ENCODE data around the gene ARHGEF33.

The ARHGEF33 gene

DNA sequence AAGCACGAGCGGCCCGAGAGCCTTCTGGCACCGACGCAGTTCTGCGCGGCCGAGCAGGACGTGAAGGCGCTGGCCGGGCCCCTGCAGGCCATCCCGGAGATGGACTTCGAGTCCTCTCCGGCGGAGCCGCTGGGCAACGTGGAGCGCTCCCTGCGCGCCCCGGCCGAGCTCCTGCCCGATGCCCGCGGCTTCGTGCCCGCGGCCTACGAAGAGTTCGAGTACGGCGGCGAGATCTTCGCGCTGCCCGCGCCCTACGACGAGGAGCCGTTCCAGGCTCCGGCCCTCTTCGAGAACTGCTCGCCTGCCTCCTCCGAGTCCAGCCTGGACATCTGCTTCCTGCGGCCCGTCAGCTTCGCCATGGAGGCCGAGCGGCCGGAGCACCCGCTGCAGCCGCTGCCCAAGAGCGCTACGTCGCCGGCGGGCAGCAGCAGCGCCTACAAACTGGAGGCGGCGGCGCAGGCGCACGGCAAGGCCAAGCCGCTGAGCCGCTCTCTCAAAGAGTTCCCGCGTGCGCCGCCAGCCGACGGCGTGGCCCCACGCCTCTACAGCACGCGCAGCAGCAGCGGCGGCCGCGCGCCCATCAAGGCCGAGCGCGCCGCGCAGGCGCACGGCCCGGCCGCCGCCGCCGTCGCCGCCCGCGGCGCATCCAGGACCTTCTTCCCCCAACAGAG lies 70.4 kb downstream of the ARHGEF33 start:
- DNase-seq (ENCODE audit: low read depth in 3 of 3) = peak; percentile 11 to 73 (median 41)

- no peak for DNase-seq (ENCODE audit: low read depth in 3 of 3)
These were observed 71.1 kb downstream of the ARHGEF33 start for GRCh38 chr2:38960609-38961320.

- no peak for DNase-seq (ENCODE audit: low read depth in 3 of 3)
These were observed 76.3 kb downstream of the ARHGEF33 start for GRCh38 chr2:38966006-38966405.

- DNase-seq (ENCODE audit: low read depth in 3 of 3) = no peak
These were observed 77.0 kb downstream of the ARHGEF33 start for GRCh38 chr2:38966678-38967077.

DNA sequence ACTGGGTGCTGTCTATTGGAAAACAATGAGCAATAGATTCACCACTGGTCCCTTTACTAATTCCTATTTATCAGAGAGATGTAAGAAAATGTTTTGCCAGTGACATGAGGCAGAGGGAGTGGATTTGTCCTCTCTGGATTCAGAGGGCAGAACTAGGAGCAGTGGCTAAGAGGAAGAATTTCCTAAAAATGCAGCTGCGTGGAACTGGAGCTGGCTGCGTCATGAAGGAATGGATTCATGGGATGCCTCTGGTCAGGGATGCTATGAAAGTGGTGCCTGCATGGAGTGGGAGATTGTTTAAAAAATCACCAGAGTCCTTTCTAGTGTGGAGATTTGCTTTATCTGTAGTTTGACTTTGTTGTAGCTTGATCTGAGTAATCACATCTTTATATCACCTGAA lies 78.3 kb downstream of the ARHGEF33 start:
- no peak for DNase-seq (ENCODE audit: low read depth in 3 of 3)

GRCh38 chr2:38971377-38971776 lies 81.7 kb downstream of the ARHGEF33 start:
- no peak for DNase-seq (ENCODE audit: low read depth in 3 of 3)

DNA sequence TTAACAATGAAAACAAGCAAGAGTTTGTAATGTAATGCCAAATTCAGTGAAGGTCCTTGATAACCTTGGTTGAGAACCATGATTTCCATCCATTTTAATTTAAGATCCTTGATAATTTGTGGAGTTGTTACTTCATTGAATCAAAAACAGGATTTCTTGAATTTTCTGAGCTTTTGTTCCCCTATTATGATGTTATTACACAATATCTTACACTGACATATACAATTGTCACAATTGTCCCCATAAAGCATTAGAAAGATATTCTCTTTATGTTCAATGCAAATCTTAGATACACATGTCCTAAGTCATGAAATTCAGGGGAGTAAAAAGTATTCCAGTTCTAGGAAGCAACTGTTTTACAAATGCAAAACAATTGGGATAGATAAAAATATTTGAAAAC lies 83.6 kb downstream of the ARHGEF33 start:
- DNase-seq (ENCODE audit: low read depth in 3 of 3) = no peak

DNA sequence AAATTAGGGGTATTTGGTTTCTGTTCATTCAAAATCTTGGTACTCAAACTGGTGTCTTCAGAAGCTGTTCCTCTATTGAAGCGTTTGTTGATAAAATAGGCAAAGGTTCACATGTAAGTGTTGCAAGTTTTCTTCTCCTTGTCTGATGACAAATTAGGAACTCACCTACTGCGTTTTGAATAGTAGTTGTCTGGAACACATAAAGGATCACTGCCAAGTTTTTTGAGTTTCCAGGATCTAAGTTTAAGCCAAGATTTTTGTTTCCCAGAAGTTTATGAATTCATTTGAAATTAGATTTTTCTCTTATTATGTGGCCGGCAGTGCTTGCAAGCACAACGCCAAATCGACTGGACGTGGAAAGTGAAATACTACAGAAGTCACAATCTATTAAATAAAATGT lies 85.4 kb downstream of the ARHGEF33 start:
- no peak for DNase-seq (ENCODE audit: low read depth in 3 of 3)

GRCh38 chr2:38977047-38977446 lies 87.4 kb downstream of the ARHGEF33 start:
- DNase-seq (ENCODE audit: low read depth in 3 of 3) = no peak

DNA sequence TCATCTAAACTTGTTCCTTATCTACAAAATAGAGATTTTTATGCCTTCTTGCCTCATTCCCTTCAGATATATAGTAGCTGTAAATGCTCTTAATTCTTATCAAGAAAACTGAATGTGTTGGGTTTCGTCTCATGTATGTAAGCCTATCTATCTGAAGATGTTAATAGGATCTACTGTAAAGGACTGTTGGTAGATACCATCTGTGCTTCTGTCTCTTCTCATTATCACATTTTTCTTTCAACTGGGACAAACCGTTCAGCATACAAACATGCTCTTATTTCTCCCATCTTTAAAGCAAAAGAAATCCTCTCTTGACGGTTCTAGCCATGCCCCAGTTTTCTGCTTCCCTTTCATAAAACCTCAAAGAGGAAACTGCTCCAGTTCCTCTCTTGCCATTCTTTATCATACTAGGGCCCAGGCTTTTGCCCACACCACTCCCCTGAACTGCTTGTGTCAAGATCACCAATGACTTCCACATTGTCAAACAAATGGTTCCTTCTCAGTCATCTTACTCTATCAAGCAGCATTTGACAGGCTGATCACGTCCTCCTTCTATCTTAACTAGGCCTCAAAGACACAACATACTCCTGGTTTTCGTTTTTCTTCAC lies 88.7 kb downstream of the ARHGEF33 start:
- no peak for DNase-seq (ENCODE audit: low read depth in 3 of 3)

DNA sequence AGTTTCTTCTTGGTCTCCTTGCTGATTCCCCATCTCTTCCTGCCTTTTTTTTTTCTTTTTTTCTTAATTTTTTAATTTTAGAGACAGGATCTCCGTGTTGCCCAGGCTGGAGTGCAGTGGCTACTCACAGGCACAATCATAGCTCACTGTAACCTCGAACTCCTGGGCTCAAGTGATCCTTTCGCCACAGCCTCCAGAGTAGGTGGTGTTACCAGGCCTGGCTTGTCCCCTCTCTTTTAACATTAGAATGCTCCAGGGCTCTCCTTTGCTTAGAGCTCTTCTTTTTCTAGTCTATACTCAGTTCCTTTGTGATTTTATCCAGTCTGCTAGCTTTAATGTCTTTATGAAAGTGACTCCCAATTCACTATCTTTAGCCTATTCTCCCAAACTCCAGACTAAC lies 89.2 kb downstream of the ARHGEF33 start:
- no peak for DNase-seq (ENCODE audit: low read depth in 3 of 3)

GRCh38 chr2:38981003-38981669 lies 91.5 kb downstream of the ARHGEF33 start:
- DNase-seq (ENCODE audit: low read depth in 3 of 3) = no peak

- no peak for DNase-seq (ENCODE audit: low read depth in 3 of 3)
These were observed 92.1 kb downstream of the ARHGEF33 start for GRCh38 chr2:38981670-38982357.

DNA sequence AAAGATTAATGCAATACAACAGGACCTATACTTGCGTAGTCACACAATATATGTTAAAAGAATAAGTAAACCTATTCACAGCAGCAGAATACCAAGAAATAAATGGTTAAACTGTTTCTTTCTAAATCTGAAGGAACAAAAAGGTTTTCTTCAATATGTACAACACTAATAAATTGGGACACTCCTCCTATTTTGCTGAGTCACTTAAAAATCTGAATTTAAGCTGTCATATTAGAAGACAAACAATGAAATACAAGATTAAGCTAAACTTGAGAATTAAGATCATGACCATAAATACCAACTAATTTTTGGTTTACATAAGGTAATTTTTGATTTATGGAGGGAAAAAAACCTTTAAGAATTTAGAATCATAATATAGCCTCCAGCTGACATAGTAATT lies 92.8 kb downstream of the ARHGEF33 start:
- DNase-seq (ENCODE audit: low read depth in 3 of 3) = no peak

- DNase-seq (ENCODE audit: low read depth in 3 of 3) = no peak
These were observed 99.0 kb downstream of the ARHGEF33 start for GRCh38 chr2:38988716-38989115.

- no peak for DNase-seq (ENCODE audit: low read depth in 3 of 3)
These were observed 102.2 kb downstream of the ARHGEF33 start for GRCh38 chr2:38991899-38992298.

GRCh38 chr2:38997781-38998180 lies 108.1 kb downstream of the ARHGEF33 start:
- DNase-seq (ENCODE audit: low read depth in 3 of 3) = no peak

DNA sequence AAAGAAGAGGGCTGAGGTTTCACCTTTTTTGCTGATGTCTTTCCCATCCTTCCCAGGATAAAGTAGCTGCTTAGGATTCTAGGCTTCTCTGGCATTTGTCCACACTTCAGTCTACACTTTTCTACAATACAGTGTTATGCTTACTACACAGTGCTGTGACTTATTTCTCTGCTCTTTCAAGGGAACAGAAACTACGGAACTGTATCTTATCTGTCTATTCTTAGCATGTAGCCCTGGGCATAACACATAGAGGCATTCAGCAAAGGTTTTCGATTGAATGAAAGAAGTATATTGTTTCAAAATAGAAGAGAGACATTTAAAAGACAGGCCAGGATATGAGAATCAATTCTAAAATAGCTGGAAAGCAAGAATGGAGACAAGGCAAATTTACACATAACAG lies 110.9 kb downstream of the ARHGEF33 start:
- no peak for DNase-seq (ENCODE audit: low read depth in 3 of 3)

DNA sequence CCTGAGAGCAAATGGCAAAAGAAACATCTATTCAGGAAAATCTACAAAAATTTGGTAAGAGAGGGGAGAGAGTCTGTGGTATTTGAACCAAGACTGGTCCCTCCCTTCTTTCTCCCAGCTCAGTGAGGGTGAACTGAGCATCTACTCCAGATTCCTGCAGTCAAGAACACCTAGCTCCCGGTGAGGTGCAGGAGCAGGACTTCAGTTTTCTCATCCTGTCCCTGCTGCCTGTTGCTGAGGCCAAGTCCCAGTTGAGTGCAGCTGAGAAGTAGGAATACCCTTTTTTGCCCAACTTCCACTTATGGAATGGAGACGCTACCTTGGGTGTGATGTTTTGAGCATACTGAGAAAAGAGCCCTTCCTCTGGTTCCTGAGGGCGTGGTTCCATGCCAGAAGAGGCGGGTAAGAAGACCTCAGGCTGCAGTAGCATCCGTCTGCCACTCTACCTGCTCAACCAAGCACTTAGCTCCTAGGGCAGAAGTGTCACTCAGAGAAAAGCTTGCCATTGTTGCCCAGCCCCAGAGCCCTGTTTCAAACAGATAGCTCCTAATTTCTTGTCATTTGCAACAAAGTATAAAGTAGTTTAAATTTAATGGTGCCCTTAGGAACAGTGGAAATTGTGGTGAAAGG lies 118.3 kb downstream of the ARHGEF33 start:
- DNase-seq (ENCODE audit: low read depth in 3 of 3) = no peak

- no peak for DNase-seq (ENCODE audit: low read depth in 3 of 3)
These were observed 119.0 kb downstream of the ARHGEF33 start for GRCh38 chr2:39008665-39009064.

- DNase-seq (ENCODE audit: low read depth in 3 of 3) = no peak
These were observed 124.2 kb downstream of the ARHGEF33 start for GRCh38 chr2:39013871-39014270.

GRCh38 chr2:39015424-39015823 lies 125.7 kb downstream of the ARHGEF33 start:
- DNase-seq (ENCODE audit: low read depth in 3 of 3) = no peak
